HG03575 (cell line): ENCODE data around the gene MOK.

ENCODE experiments used
- ATAC-seq: cut with Tn5 transposase; IDR thresholded peaks from one replicate; pipeline ENCODE4 v1.9.1; 2021; ENCODE audit not compliant: unreplicated experiment, insufficient number of reproducible peaks, low FRiP score; ENCODE audit errors: extremely low read depth

Gene MOK

GRCh38 chr14:102231476-102232347 lies 73.3 kb downstream of the MOK start:
- ATAC-seq, result no peak

- no peak for ATAC-seq
These were observed 74.3 kb downstream of the MOK start for GRCh38 chr14:102230481-102231210.

- no peak for ATAC-seq
These were observed 75.2 kb downstream of the MOK start for GRCh38 chr14:102229739-102230092.

- no peak for ATAC-seq
These were observed 75.8 kb downstream of the MOK start for GRCh38 chr14:102229071-102229738.

- no peak for ATAC-seq
These were observed 77.6 kb downstream of the MOK start for GRCh38 chr14:102227184-102227964.

- ATAC-seq, result no peak
These were observed 78.4 kb downstream of the MOK start for GRCh38 chr14:102226356-102227125.

- no peak for ATAC-seq
These were observed 79.0 kb downstream of the MOK start for GRCh38 chr14:102225936-102226335.

GRCh38 chr14:102225386-102225785 lies 79.6 kb downstream of the MOK start:
- no peak for ATAC-seq

GRCh38 chr14:102223682-102224081 lies 81.3 kb downstream of the MOK start:
- no peak for ATAC-seq

GRCh38 chr14:102222751-102223150 lies 82.2 kb downstream of the MOK start:
- ATAC-seq, result no peak

GRCh38 chr14:102222009-102222575 lies 82.9 kb downstream of the MOK start:
- no peak for ATAC-seq

GRCh38 chr14:102221026-102221425 lies 83.9 kb downstream of the MOK start:
- ATAC-seq, result no peak

GRCh38 chr14:102220031-102220430 lies 84.9 kb downstream of the MOK start:
- ATAC-seq, result no peak

GRCh38 chr14:102219316-102219715 lies 85.6 kb downstream of the MOK start:
- ATAC-seq, result no peak

GRCh38 chr14:102218688-102219087 lies 86.3 kb downstream of the MOK start:
- no peak for ATAC-seq

- ATAC-seq, result no peak
These were observed 87.0 kb downstream of the MOK start for GRCh38 chr14:102217987-102218421.

GRCh38 chr14:102217399-102217798 lies 87.6 kb downstream of the MOK start:
- ATAC-seq, result no peak
